Caco-2 (cell line): ENCODE results near the gene GABRB3. TPM values are rescaled to one million over a fixed set of nuclear protein-coding genes. Genes with fewer than 3 reads are reported as not detected.
"Not testable (repeated sequence)": the region's sequence is repeated elsewhere in the genome, so short reads cannot be mapped to it uniquely, and the experiment has no call there.

Experiments
- BruUV-seq: library from RNA; stranded (reverse); fragments of 400-500 nt; replicated peaks from 2 replicates; lab custom pipeline; 2021; lab: Mats Ljungman, UMichigan
- CTCF ChIA-PET: fragments of 300-600 bp; sonication (Branson Sonifier 250); formaldehyde crosslinking; loops from one replicate; lab custom pipeline; 2022; ENCODE audit warnings: antibody characterized with exemption; lab: Charles Lee
- POLR2A ChIA-PET: fragments of 300-600 bp; sonication (Branson Sonifier 250); formaldehyde crosslinking; loops from one replicate; lab custom pipeline; 2022; ENCODE audit warnings: antibody characterized with exemption; lab: Charles Lee
- DNase-seq, 2 experiments: peaks; one replicate each; pipeline versions ENCODE4 v3.0.0 to v3.0.0-alpha.2; 2020 to 2022
- H3K27me3 ChIP-seq: replicated peaks from 2 replicates; pipeline ENCODE4 v1.6.0; 2011; ENCODE audit warnings: low read length; ENCODE audit not compliant: control insufficient read depth, insufficient read depth
- H3K36me3 ChIP-seq: 2 replicates; pipeline ENCODE4 v1.5.1; 2011; ENCODE audit warnings: low read length; ENCODE audit not compliant: control insufficient read depth, insufficient read depth
- H3K4me1 ChIP-seq: fragments of 250-450 bp; sonication (Bioruptor Pico); 2 replicates; pipeline ENCODE4 v1.5.1; 2020; ENCODE audit warnings: mild to moderate bottlenecking
- H3K4me3 ChIP-seq: 2 replicates; pipeline ENCODE4 v1.5.1; 2011; ENCODE audit warnings: low read depth, mild to moderate bottlenecking, control low read depth, low read length
- H3K9me3 ChIP-seq: fragments of 250-450 bp; sonication (Bioruptor Pico); 2 replicates; pipeline ENCODE4 v1.5.1; 2020; ENCODE audit warnings: mild to moderate bottlenecking, moderate library complexity
- H3K27ac Mint-ChIP-seq: one replicate; pipeline ENCODE4 v1.8.0; 2022; ENCODE audit warnings: mixed read lengths; ENCODE audit not compliant: unreplicated experiment
- H3K27me3 Mint-ChIP-seq: one replicate; pipeline ENCODE4 v1.8.0; 2022; ENCODE audit warnings: mixed read lengths; ENCODE audit not compliant: insufficient read depth, unreplicated experiment
- H3K36me3 Mint-ChIP-seq: one replicate; pipeline ENCODE4 v1.8.0; 2022; ENCODE audit warnings: mild to moderate bottlenecking, mixed read lengths; ENCODE audit not compliant: insufficient read depth, unreplicated experiment
- H3K4me1 Mint-ChIP-seq: one replicate; pipeline ENCODE4 v1.8.0; 2022; ENCODE audit warnings: low read depth, mixed read lengths; ENCODE audit not compliant: unreplicated experiment
- H3K4me3 Mint-ChIP-seq: one replicate; pipeline ENCODE4 v1.8.0; 2022; ENCODE audit warnings: mild to moderate bottlenecking, moderate library complexity, mixed read lengths; ENCODE audit not compliant: unreplicated experiment
- H3K9me3 Mint-ChIP-seq: one replicate; pipeline ENCODE4 v1.8.0; 2022; ENCODE audit warnings: mixed read lengths; ENCODE audit not compliant: unreplicated experiment
- CTCF ChIP-seq, 2 experiments: fragments of 200-600 bp in 1 of 2; IDR thresholded peaks; 1 replicate in 1 of 2; 2 replicates in 1 of 2; pipeline versions ENCODE4 v1.5.1 to v1.8.0; 2011 to 2022; ENCODE audit warnings: antibody characterized with exemption in 1 of 2, control low read depth in 1 of 2, inconsistent platforms in 1 of 2, low read depth in 1 of 2, low read length in 1 of 2, mild to moderate bottlenecking in 1 of 2, moderate library complexity in 1 of 2; ENCODE audit not compliant: insufficient read depth in 1 of 2, severe bottlenecking in 1 of 2, unreplicated experiment in 1 of 2
- intact Hi-C: fragments of 100-400 bp; cut with micrococcal nuclease; formaldehyde crosslinking; loops from one replicate; pipeline ENCODE4 v1.10.0; 2022; ENCODE audit not compliant: unreplicated experiment
- total RNA-seq: library from RNA; stranded (reverse); gene quantifications from 2 replicates; pipeline ENCODE4 v1.2.3, GENCODE V29; 2022

The GABRB3 gene
- total RNA-seq, 1 experiment from 2014 or later = not detected

GRCh38 chr15:26721232-26721967 is 51.5 kb downstream of the GABRB3 start:
- H3K4me1 ChIP-seq = no peaks in the 10 kb centered on the region
- ChIA-PET POLR2A (no interaction called here), CTCF (interaction anchor here (1.2 kb wide), 1 partner anchor 1012 kb away, joined by 3 read pairs; no protein-coding TSS in a partner anchor)
- intact Hi-C loops = loop anchor here (10.0 kb wide), 1 partner anchor 53 kb away; the partner anchor contains the start of gene GABRB3
- no peak for DNase-seq
- no peak for TF ChIP-seq CTCF (IDR thresholded peaks at IDR 0.05; ENCODE audit: insufficient read depth in 1 of 2, low read depth in 1 of 2, low read length in 1 of 2, severe bottlenecking in 1 of 2, unreplicated experiment in 1 of 2)
- H3K9me3 ChIP-seq = no peaks in the 10 kb centered on the region
- H3K4me3 Mint-ChIP-seq = no peak overlapping the region
- H3K36me3 ChIP-seq = no peaks in the 10 kb centered on the region
- H3K27ac Mint-ChIP-seq = no peak overlapping the region
- peaks cover 5% of the 10 kb centered on the region for H3K27me3 Mint-ChIP-seq
- H3K4me1 Mint-ChIP-seq = no peaks in the 10 kb centered on the region
- H3K4me3 ChIP-seq = no peak overlapping the region
- no TSS peak for BruUV-seq
- peaks cover 20% of the 10 kb centered on the region for H3K9me3 Mint-ChIP-seq
- no peaks in the 10 kb centered on the region for H3K36me3 Mint-ChIP-seq
- H3K27me3 ChIP-seq = no peaks in the 10 kb centered on the region

DNA sequence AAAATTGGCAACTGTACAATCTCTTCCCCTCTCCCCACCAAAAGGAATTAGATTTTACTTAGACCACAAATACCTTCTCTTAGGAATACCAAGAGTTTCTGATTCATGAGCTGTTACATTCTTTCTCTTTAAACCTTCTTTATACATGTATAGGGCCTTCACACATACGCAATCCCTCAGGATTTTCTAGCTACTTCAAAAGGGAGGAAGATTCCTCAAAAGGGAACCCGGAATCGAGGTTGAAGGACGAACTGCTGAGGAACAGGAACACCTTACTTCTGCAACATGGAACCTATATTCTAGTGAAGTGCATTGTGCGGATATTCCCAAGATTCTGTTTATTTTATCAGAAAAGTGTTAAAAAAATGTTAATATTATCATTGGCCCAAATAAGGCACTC is 52.3 kb downstream of the GABRB3 start:
- no peak for TF ChIP-seq CTCF (IDR thresholded peaks at IDR 0.05; ENCODE audit: insufficient read depth in 1 of 2, low read depth in 1 of 2, low read length in 1 of 2, severe bottlenecking in 1 of 2, unreplicated experiment in 1 of 2)
- no peaks in the 10 kb centered on the region for H3K9me3 ChIP-seq
- Mint-ChIP-seq H3K27ac (no peak overlapping the region), H3K4me1 (no peaks in the 10 kb centered on the region), H3K4me3 (no peak overlapping the region), H3K36me3 (no peaks in the 10 kb centered on the region), H3K9me3 (peaks cover 20% of the 10 kb centered on the region), H3K27me3 (peaks cover 5% of the 10 kb centered on the region)
- H3K4me1 ChIP-seq = no peaks in the 10 kb centered on the region
- ChIA-PET CTCF (no interaction called here), POLR2A (no interaction called here)
- no peaks in the 10 kb centered on the region for H3K27me3 ChIP-seq
- H3K4me3 ChIP-seq = no peak overlapping the region
- no peaks in the 10 kb centered on the region for H3K36me3 ChIP-seq
- no TSS peak for BruUV-seq
- DNase-seq = no peak
- intact Hi-C loops = loop anchor here (10.0 kb wide), 1 partner anchor 54 kb away; the partner anchor contains the start of gene GABRB3

GRCh38 chr15:26719866-26720265 is 53.0 kb downstream of the GABRB3 start:
- intact Hi-C loops = loop anchor here (10.0 kb wide), 1 partner anchor 55 kb away; the partner anchor contains the start of gene GABRB3
- H3K9me3 ChIP-seq, BruUV-seq, H3K36me3 ChIP-seq, H3K27me3 Mint-ChIP-seq, CTCF ChIA-PET, DNase-seq, H3K4me1 Mint-ChIP-seq, H3K36me3 Mint-ChIP-seq, H3K4me1 ChIP-seq, H3K4me3 ChIP-seq, H3K27ac Mint-ChIP-seq, POLR2A ChIA-PET, H3K4me3 Mint-ChIP-seq, H3K27me3 ChIP-seq: not testable (repeated sequence)
- peaks cover 19% of the 10 kb centered on the region for H3K9me3 Mint-ChIP-seq
